AG09309 (cell line): ENCODE data around the gene GRIFIN.

Experiments
- DNase-seq: peaks from one replicate; pipeline ENCODE4 v3.0.0-alpha.2; 2010; ENCODE audit warnings: low read depth
- H3K4me3 ChIP-seq: 2 replicates; pipeline ENCODE4 v1.5.1; 2011; ENCODE audit warnings: mild to moderate bottlenecking, low read depth, low read length, moderate library complexity; ENCODE audit not compliant: control insufficient read depth
- TF ChIP-seq, protein P1 (sequence below): IDR thresholded peaks from 2 replicates; pipeline ENCODE4 v1.5.1; 2011; ENCODE audit warnings: mild to moderate bottlenecking, low read depth, low read length, inconsistent platforms; ENCODE audit not compliant: insufficient read depth, control insufficient read depth; ENCODE audit errors: missing control alignments

Gene GRIFIN

DNA sequence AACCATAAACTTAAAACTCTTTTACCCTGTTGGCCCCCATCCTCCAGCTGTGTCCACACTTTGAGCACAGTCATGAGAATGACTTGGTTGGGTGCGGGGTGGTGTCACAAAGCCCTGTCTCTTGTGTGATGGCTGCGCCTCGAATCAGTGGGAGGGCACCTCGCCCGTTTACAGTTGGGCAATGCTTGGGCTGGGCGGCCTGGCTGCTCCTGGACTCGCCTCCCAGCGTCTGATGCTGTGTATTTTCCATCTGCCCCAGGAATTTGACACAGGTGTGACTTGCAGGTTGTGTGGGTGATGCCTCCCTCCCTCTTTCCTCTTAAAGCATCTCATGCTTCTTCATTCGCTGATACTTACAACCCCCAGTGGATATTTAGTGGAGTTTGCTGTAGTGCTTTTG is 39.1 kb downstream of the GRIFIN start:
- TF ChIP-seq, protein P1, sequence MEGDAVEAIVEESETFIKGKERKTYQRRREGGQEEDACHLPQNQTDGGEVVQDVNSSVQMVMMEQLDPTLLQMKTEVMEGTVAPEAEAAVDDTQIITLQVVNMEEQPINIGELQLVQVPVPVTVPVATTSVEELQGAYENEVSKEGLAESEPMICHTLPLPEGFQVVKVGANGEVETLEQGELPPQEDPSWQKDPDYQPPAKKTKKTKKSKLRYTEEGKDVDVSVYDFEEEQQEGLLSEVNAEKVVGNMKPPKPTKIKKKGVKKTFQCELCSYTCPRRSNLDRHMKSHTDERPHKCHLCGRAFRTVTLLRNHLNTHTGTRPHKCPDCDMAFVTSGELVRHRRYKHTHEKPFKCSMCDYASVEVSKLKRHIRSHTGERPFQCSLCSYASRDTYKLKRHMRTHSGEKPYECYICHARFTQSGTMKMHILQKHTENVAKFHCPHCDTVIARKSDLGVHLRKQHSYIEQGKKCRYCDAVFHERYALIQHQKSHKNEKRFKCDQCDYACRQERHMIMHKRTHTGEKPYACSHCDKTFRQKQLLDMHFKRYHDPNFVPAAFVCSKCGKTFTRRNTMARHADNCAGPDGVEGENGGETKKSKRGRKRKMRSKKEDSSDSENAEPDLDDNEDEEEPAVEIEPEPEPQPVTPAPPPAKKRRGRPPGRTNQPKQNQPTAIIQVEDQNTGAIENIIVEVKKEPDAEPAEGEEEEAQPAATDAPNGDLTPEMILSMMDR: no peak
- no peak for DNase-seq
- H3K4me3 ChIP-seq: no peak overlapping the region

DNA sequence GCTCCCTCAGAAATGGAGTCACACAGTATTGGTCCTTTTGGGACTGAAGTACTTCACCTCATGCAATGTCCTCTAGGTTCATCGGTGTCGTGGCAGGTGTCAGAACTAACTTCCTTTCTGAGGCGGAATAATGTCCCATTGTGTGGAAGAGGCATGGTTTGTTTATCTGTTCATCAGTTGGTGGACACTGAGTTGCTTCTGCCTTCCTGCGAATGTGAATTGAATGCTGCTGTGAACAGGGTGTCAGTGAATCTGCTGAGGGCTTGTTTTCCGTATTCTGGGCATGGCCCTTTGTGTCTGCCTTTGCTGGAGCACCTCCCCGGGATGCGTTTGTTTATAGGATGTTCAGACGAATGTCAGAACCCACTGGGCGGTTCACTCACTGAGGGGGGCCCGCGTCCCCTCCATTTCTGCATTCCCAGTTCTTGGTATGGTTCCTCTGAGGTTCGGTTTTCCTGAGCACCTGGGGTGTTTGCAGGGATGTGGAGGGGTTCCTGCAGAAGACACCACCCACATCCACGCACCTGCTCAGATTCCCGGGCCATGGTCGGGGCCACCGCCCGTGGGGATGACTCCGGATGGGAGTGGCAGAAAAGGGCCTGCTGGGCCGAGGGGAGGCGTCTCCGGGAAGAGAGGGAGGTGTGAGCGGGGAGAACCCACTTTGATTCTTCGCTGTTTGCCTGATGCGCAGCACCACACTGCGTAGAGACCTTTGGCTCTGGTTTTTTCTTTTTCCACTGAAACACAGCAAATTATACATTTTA is 39.7 kb downstream of the GRIFIN start:
- no peak overlapping the region for H3K4me3 ChIP-seq
- TF ChIP-seq, protein P1: no peak
- no peak for DNase-seq

DNA sequence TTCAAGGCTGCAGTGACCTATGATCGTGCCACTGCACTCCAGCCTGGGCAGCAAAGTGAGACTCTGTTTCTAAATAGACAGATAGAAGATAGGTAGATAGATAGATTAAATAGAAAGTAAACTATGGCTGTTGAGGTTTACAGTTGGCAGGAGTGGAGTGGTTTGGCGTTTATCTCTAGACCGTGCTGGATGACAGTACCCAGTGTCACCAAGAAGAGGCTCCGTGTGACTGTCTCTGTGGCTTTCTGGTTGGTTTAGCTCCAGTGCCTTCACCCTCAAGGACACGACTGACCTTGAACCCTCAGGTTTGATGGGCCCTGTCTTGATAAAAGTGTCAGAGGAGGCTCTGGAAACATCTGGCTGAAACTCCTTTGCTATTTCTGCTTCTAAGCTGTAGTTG is 41.1 kb downstream of the GRIFIN start:
- TF ChIP-seq, protein P1: no peak
- H3K4me3 ChIP-seq: no peak overlapping the region
- DNase-seq: no peak

DNA sequence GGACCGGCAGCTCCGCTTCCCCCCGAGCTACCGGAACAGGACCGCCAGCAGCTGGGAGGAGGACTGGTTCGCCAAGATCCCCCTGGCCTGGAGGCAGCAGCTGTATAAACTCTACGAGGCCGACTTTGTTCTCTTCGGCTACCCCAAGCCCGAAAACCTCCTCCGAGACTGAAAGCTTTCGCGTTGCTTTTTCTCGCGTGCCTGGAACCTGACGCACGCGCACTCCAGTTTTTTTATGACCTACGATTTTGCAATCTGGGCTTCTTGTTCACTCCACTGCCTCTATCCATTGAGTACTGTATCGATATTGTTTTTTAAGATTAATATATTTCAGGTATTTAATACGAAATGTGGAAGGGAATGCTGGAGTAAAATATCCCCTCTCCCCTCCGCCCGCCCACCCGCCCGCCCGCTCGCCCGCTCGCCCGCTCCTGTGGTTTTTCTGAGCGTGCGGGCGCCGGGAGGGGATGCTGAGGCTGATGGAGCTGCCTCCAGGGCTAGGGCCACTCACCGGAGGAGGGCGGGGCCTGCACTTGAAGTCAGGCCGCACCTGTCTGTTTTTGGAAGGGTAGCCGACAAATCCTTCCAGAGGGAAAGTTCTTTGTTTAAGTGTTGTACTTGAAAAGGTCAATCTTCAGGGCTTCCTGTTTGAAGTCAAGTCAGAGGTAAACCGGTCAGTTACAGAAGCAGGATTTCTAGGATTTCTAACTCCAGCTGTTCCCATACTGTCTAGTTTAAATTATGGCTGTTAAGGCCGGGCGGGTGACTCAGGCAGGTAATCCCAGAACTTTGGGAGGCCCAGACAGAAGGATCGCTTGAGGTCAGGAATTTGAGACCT is 42.3 kb downstream of the GRIFIN start:
- no peak for DNase-seq
- H3K4me3 ChIP-seq: no peak overlapping the region
- TF ChIP-seq, protein P1: no peak

DNA sequence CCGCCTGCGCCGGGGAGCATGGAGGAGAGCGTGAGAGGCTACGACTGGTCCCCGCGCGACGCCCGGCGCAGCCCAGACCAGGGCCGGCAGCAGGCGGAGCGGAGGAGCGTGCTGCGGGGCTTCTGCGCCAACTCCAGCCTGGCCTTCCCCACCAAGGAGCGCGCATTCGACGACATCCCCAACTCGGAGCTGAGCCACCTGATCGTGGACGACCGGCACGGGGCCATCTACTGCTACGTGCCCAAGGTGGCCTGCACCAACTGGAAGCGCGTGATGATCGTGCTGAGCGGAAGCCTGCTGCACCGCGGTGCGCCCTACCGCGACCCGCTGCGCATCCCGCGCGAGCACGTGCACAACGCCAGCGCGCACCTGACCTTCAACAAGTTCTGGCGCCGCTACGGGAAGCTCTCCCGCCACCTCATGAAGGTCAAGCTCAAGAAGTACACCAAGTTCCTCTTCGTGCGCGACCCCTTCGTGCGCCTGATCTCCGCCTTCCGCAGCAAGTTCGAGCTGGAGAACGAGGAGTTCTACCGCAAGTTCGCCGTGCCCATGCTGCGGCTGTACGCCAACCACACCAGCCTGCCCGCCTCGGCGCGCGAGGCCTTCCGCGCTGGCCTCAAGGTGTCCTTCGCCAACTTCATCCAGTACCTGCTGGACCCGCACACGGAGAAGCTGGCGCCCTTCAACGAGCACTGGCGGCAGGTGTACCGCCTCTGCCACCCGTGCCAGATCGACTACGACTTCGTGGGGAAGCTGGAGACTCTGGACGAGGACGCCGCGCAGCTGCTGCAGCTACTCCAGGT is 43.1 kb downstream of the GRIFIN start:
- TF ChIP-seq, protein P1: no peak
- DNase-seq: no peak
- no peak overlapping the region for H3K4me3 ChIP-seq

DNA sequence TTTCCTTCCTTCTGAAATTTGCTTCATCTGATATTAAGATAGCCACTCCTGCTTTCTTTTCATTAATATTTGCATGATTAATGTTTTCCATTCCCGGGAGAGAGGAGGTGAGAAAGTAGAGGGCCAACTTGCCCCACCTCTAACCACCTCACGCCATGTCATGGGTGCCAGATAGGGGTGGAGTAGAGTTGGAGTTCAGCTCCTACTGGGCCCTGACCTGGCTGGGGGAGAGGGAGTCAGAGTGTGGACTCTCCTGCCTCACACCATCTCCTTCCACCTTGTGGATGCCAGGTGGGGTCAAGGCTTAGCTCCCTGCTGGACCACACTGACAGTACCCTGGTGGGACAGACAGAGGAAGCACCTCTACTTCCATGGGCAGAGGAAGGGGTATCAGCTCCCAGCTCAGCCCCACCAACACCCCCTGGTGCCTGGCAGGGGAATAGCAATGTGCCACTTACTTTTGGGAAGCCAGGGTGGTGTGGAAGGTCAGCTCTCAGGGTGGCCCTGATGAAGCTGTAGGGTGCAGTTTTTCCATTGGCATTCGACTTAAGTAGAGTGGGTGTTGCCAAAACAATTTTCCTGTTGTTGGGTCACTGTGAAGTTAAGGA is 44.8 kb downstream of the GRIFIN start:
- no peak for DNase-seq
- H3K4me3 ChIP-seq: no peak overlapping the region
- TF ChIP-seq, protein P1: peak; percentile 37
